Memory B cell (primary cell): ENCODE data around the gene HIP1.
"Not testable (repeated sequence)": the region's sequence is repeated elsewhere in the genome, so short reads cannot be mapped to it uniquely, and the experiment has no call there.

Experiments used
- ATAC-seq: fragments of 150-1000 bp; cut with Tn5 transposase; 2 replicates; pipeline ENCODE4 v1.10.0; 2021; ENCODE audit warnings: low read depth, mild to moderate bottlenecking, moderate library complexity
- DNase-seq, 2 donors: peaks; one replicate each; pipeline ENCODE4 v3.0.0; 2022; ENCODE audit warnings: low spot score in 2 of 2
- H3K27ac Mint-ChIP-seq: one replicate; pipeline ENCODE4 v1.8.0; 2022; ENCODE audit warnings: mild to moderate bottlenecking, moderate library complexity, mixed read lengths
- H3K27me3 Mint-ChIP-seq: one replicate; pipeline ENCODE4 v1.8.0; 2022; ENCODE audit warnings: mixed read lengths
- H3K36me3 Mint-ChIP-seq: one replicate; pipeline ENCODE4 v1.8.0; 2022; ENCODE audit warnings: mild to moderate bottlenecking, mixed read lengths
- H3K4me1 Mint-ChIP-seq: one replicate; pipeline ENCODE4 v1.8.0; 2022; ENCODE audit warnings: mixed read lengths
- H3K4me3 Mint-ChIP-seq: one replicate; pipeline ENCODE4 v1.8.0; 2022; ENCODE audit warnings: mild to moderate bottlenecking, moderate library complexity, mixed read lengths
- H3K9me3 Mint-ChIP-seq: one replicate; pipeline ENCODE4 v1.8.0; 2022; ENCODE audit warnings: mixed read lengths

The HIP1 gene

GRCh38 chr7:75738604-75738974 is at the start of gene HIP1:
Gene HIP1 (minus strand): TSS chr7:75738941. CDS start chr7:75738920, 21 bp downstream.
- no peaks in the 10 kb centered on the region for H3K9me3 Mint-ChIP-seq
- peak within 1 kb of the TSS; percentile 92 for H3K4me3 Mint-ChIP-seq
- H3K27me3 Mint-ChIP-seq: no peaks in the 10 kb centered on the region
- H3K4me1 Mint-ChIP-seq: peaks cover 20% of the 10 kb centered on the region
- no peak for ATAC-seq
- no peaks in the 10 kb centered on the region for H3K36me3 Mint-ChIP-seq
- DNase-seq: no peak
- peak within 1 kb of the TSS; percentile 89 for H3K27ac Mint-ChIP-seq

- H3K9me3 Mint-ChIP-seq, DNase-seq, H3K4me3 Mint-ChIP-seq, H3K36me3 Mint-ChIP-seq, ATAC-seq, H3K27ac Mint-ChIP-seq, H3K4me1 Mint-ChIP-seq: not testable (repeated sequence)
- H3K27me3 Mint-ChIP-seq: peaks cover 11% of the 10 kb centered on the region
Observed at GRCh38 chr7:75788154-75788847, 49.6 kb upstream of the HIP1 start.

DNA sequence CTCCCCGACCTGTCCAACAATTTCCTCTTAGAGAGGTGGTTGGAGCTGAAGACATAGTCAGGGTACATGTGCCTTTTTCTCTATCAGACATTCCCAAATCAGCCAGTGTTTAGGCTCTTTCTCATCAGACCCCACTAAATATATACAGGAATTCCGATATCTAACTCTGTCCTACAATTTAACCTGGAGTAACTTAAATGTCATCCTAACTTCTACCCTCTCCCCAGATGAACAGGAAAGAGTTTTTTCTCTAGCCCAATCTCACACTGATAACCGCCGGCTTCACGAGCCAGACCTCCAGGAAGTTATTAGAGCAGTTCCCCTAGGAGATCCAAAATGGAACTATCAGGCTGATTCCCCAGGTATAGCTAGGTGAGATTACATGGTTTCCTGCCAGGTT is 44.3 kb upstream of the HIP1 start:
- not testable (repeated sequence) for DNase-seq, ATAC-seq, H3K27ac Mint-ChIP-seq, H3K4me1 Mint-ChIP-seq, H3K36me3 Mint-ChIP-seq, H3K4me3 Mint-ChIP-seq, H3K9me3 Mint-ChIP-seq
- H3K27me3 Mint-ChIP-seq: peaks cover 20% of the 10 kb centered on the region

GRCh38 chr7:75780647-75781273 is 42.0 kb upstream of the HIP1 start:
- H3K4me1 Mint-ChIP-seq, DNase-seq, H3K36me3 Mint-ChIP-seq, ATAC-seq, H3K27ac Mint-ChIP-seq, H3K9me3 Mint-ChIP-seq, H3K4me3 Mint-ChIP-seq: not testable (repeated sequence)
- H3K27me3 Mint-ChIP-seq: peaks cover 23% of the 10 kb centered on the region

DNA sequence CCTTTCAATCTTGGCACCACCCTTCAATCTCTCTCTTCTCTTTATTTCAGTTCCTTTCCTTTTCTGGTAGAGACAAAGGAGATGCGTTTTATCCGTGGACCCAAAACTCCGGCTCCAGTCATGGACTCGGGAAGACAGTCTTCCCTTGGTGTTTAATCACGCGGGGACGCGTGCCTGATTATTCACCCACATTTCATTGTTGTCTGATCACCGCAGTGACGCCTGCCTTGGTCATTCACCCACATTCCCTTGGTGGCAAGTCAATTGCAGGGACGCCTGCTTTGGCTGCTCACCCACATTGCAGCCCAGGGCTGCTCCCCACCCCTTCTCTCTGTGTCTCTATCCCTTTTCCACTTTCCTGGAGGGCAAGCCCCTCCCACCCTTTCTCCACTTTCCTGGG is 40.8 kb upstream of the HIP1 start:
- not testable (repeated sequence) for H3K4me1 Mint-ChIP-seq, H3K9me3 Mint-ChIP-seq, H3K27ac Mint-ChIP-seq, ATAC-seq, H3K4me3 Mint-ChIP-seq, H3K36me3 Mint-ChIP-seq, DNase-seq
- peaks cover 23% of the 10 kb centered on the region for H3K27me3 Mint-ChIP-seq

DNA sequence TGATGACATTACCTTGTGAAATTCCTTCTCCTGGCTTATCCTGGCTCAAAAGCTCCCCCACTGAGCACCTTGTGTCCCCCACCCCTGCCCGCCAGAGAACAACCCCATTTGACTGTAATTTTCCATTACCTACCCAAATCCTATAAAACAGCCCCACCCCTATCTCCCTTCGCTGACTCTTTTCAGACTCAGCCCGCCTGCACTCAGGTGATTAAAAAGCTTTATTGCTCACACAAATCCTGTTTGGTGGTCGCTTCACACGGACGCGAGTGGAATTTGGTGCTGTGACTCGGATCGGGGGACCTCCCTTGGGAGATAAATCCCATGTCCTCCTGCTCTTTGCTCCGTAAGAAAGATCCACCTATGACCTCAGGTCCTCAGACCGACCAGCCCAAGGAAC is 40.3 kb upstream of the HIP1 start:
- H3K27me3 Mint-ChIP-seq: peaks cover 23% of the 10 kb centered on the region
- H3K9me3 Mint-ChIP-seq, DNase-seq, H3K27ac Mint-ChIP-seq, H3K4me1 Mint-ChIP-seq, ATAC-seq, H3K36me3 Mint-ChIP-seq, H3K4me3 Mint-ChIP-seq: not testable (repeated sequence)

DNA sequence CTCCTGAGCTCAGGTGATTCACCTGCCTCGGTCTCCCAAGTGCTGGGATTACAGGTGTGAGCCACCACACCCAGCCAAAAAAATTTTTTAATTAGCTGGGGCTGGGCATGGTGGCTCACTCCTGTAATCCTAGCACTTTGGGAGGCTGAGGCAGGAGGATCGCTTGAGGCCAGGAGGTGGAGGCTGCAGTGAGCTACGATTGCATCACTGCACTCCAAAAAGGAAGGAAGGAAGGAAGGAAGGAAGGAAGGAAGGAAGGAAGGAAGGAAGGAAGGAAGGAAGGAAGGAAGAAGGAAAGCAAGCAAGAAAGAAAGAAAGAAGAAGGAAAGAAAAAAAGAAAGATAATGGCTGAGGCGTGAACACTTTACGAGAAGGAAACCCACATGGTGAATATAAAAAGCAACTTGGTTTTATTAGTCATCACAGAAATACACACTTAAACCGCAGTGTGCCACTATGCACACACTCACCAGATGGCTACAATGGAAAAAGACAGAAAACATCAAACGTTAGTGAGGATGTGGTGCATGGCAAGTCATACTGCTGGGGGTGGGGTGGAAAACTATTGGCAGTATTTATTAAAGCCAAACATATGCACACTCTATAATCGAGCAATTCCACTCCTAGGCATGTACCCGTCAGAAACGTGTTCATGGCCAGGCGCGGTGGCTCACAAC is 37.7 kb upstream of the HIP1 start:
- Mint-ChIP-seq H3K9me3 (peaks cover 2% of the 10 kb centered on the region), H3K27me3 (peaks cover 16% of the 10 kb centered on the region), H3K4me1 (peaks cover 5% of the 10 kb centered on the region), H3K4me3 (no peak overlapping the region), H3K36me3 (no peaks in the 10 kb centered on the region), H3K27ac (no peak overlapping the region)
- no peak for DNase-seq
- ATAC-seq: peak; percentile 22

DNA sequence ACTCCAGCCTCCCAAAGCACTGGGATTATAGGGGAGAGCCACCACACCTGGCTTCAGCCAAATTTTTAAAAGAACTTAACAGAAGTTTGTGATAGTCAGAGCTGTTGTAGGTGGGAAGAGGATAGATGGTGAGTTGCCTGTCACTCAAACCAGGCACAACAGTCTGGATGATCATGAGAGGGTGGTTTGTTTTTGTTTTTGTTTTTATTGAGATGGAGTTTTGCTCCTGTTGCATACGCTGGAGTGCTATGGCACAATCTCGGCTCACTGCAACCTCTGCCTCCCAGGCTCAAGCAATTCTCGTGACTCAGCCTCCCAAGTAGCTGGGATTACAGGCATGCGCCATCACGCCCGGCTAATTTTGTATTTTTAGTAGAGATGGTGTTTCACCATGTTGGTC is 35.2 kb upstream of the HIP1 start:
- not testable (repeated sequence) for H3K4me1 Mint-ChIP-seq, H3K4me3 Mint-ChIP-seq, H3K9me3 Mint-ChIP-seq, ATAC-seq, H3K36me3 Mint-ChIP-seq, H3K27me3 Mint-ChIP-seq, H3K27ac Mint-ChIP-seq, DNase-seq

- no peak within 1 kb of the TSS for H3K27ac Mint-ChIP-seq
- H3K9me3 Mint-ChIP-seq: peaks cover 2% of the 10 kb centered on the region
- H3K4me1 Mint-ChIP-seq: peaks cover 5% of the 10 kb centered on the region
- H3K4me3 Mint-ChIP-seq: no peak within 1 kb of the TSS
- no peaks in the 10 kb centered on the region for H3K36me3 Mint-ChIP-seq
- no peak for ATAC-seq
- no peak for DNase-seq
- peaks cover 5% of the 10 kb centered on the region for H3K27me3 Mint-ChIP-seq
Observed at GRCh38 chr7:75772081-75773077, 33.6 kb upstream of the HIP1 start, which contains the start of gene CCL26. Gene CCL26 (minus strand): TSS chr7:75772211. CDS start chr7:75772176, 35 bp downstream.

DNA sequence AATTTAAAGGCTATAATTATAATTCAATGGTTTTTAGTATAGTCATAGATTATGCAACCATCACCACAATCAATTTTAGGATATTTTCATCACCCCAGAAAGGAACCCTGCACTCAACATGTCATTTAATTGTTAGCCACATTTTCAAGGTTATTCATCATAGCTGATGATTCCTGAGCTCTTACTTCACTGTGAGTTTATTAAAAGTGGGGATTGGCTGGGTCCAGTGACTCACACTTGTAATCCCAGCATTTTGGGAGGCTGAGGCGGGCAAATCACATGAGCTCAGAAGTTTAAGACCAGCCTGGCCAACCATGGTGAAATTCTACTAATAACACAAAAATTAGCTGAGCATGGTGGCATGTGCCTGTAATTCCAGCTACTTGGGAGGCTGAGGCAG is 32.5 kb upstream of the HIP1 start:
- Mint-ChIP-seq H3K36me3 (no peaks in the 10 kb centered on the region), H3K27me3 (peaks cover 1% of the 10 kb centered on the region), H3K4me1 (peaks cover under 1% of the 10 kb centered on the region), H3K27ac (no peak overlapping the region), H3K9me3 (peaks cover under 1% of the 10 kb centered on the region), H3K4me3 (no peak overlapping the region)
- ATAC-seq: no peak
- no peak for DNase-seq

DNA sequence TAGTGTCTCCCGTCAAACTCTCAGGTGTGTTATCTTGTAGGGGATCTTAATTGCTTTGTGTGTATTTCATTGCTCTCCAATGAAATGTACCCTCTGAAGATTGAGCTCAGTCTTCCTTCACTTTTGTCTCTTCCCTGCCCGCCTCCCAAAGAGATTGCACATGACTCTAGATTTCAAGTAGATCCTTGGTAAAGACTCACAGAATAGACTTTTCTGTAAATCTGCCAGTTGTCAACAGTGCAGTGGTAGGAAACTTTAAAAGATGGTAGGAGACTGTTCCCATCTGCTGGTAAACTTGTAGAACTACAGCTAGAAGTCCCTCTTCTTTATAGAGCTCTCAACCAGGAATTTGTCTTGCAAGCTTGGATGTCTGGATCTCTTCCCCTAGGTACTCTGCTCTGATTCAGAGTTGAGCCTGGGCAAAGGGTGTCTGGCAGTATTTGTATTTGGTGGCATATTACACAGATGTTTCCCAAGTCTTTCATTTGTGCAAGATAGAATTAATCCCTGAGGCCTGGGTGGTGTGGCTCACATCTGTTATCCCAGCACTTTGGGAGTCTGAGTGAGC is 23.7 kb upstream of the HIP1 start:
- Mint-ChIP-seq H3K4me3 (no peak overlapping the region), H3K4me1 (peaks cover 7% of the 10 kb centered on the region), H3K9me3 (no peaks in the 10 kb centered on the region), H3K27ac (no peak overlapping the region), H3K27me3 (peaks cover 2% of the 10 kb centered on the region), H3K36me3 (no peaks in the 10 kb centered on the region)
- peak; percentile 87 for ATAC-seq
- DNase-seq: peak in 1 of 2 donors; percentile 23

GRCh38 chr7:75761801-75762200 is 23.1 kb upstream of the HIP1 start:
- not testable (repeated sequence) for H3K27me3 Mint-ChIP-seq, DNase-seq, H3K9me3 Mint-ChIP-seq, ATAC-seq, H3K4me3 Mint-ChIP-seq, H3K27ac Mint-ChIP-seq, H3K4me1 Mint-ChIP-seq, H3K36me3 Mint-ChIP-seq

DNA sequence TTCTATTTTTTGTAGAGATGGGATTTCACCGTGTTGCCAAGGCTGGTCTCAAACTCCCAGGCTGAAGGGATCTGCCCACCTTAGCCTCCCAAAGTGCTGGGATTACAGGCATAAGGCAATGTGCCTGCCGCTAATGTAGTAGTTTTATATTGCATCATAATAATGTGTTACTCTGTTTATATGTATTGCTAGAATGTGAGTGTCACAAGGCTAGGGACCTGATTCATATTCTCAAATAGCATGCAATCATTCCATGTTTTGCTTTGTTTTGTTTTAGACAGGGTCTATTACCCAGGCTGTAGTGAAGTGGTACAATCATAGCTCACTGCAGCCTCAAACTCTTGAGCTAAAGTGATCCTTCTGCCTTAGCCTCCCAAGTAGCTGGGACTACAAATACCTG is 19.8 kb upstream of the HIP1 start:
- Mint-ChIP-seq H3K4me3 (no peak overlapping the region), H3K27me3 (peaks cover 2% of the 10 kb centered on the region), H3K27ac (no peak overlapping the region), H3K4me1 (peaks cover 7% of the 10 kb centered on the region), H3K9me3 (no peaks in the 10 kb centered on the region), H3K36me3 (no peaks in the 10 kb centered on the region)
- no peak for DNase-seq
- no peak for ATAC-seq
